Esophagus squamous epithelium (tissue), 4 donors: Measurements from ENCODE around the gene GGTLC1.

Source experiments
- CTCF ChIP-seq, 6 experiments: fragments of 450-650 bp in 4 of 6; fragments of 200-600 bp in 2 of 6; sonication (generic) in 2 of 6; IDR thresholded peaks; one replicate each; pipeline ENCODE4 v1.5.1; 2016 to 2019; ENCODE audit warnings: antibody characterized with exemption in 6 of 6, mild to moderate bottlenecking in 4 of 6, moderate library complexity in 4 of 6
- POLR2A ChIP-seq, 4 donors: fragments of 450-650 bp; IDR thresholded peaks; one replicate each; pipeline ENCODE4 v1.6.1; 2017; ENCODE audit warnings: antibody characterized with exemption in 4 of 4, mild to moderate bottlenecking in 4 of 4, moderate library complexity in 3 of 4

- TF ChIP-seq CTCF (IDR thresholded peaks at IDR 0.05) (no peak), POLR2A (IDR thresholded peaks at IDR 0.05) (no peak)
Measured at GRCh38 chr20:23939641-23940040, 48.9 kb downstream of the GGTLC1 start.
